ENCODE results near the gene UCK2.

The UCK2 gene

DNA sequence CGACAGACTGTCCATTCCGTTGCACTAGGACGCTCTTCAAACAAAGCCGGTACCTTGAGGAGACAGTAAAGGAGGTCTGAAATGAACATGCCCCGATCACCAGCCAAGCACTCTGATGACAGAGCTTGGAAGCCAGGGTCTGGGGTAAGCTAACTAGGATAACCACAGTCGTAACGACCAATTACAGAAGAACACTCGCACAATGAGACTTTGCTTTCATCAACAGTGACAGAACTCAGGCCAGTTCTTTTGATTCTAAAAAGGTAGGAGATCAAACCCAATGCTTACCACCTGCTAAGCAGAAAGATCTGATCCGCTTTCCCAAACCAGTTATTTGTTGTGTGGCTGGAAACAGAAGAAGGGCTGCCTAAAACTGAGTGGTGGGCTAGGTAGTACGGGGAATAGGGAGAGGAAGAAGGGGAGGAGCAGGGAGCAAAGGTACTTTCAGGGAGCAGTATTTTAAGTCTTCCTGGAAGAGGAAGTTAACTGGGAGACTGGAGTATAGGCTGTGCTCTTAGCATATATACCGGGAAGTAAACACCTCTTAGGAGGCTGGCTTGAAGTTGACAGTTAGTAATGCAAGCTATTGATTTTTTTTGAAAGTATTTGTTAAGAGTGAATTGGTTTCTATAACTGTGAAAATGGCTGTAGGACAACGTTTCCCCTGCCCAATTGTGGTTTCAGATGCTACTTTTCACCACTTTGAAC, 38.4 kb downstream of the UCK2 start:
- TF ChIP-seq, protein P1, sequence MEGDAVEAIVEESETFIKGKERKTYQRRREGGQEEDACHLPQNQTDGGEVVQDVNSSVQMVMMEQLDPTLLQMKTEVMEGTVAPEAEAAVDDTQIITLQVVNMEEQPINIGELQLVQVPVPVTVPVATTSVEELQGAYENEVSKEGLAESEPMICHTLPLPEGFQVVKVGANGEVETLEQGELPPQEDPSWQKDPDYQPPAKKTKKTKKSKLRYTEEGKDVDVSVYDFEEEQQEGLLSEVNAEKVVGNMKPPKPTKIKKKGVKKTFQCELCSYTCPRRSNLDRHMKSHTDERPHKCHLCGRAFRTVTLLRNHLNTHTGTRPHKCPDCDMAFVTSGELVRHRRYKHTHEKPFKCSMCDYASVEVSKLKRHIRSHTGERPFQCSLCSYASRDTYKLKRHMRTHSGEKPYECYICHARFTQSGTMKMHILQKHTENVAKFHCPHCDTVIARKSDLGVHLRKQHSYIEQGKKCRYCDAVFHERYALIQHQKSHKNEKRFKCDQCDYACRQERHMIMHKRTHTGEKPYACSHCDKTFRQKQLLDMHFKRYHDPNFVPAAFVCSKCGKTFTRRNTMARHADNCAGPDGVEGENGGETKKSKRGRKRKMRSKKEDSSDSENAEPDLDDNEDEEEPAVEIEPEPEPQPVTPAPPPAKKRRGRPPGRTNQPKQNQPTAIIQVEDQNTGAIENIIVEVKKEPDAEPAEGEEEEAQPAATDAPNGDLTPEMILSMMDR (IDR thresholded peaks at IDR 0.05; ENCODE audit: control insufficient read depth, extremely low read depth, insufficient read depth), result no peak
- DNase-seq (ENCODE audit: low read depth), result no peak
- H3K4me3 ChIP-seq (ENCODE audit: low read depth, low read length), result no peak overlapping the region

DNA sequence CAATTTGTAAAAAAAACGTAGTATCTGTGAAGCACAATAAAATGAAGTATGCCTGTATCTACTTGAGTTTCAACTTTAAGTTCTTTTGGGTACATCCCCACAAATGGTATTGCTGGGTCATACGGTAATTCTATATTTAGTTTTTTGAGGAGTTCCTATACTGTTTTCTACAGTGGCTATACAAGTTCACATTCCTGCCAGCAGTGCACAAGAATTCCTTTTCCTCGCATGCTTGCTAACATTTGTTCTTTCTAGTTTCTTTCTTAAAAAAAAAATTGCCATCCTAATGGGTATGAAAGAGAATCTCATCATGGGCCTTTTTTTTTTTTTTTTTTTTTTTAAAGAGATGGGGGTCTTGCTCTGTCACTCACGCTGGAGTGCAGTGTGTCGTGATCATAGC, 41.9 kb downstream of the UCK2 start:
- DNase-seq (ENCODE audit: low read depth), result no peak
- TF ChIP-seq, protein P1 (IDR thresholded peaks at IDR 0.05; ENCODE audit: control insufficient read depth, extremely low read depth, insufficient read depth), result no peak
- no peak overlapping the region for H3K4me3 ChIP-seq (ENCODE audit: low read depth, low read length)

DNA sequence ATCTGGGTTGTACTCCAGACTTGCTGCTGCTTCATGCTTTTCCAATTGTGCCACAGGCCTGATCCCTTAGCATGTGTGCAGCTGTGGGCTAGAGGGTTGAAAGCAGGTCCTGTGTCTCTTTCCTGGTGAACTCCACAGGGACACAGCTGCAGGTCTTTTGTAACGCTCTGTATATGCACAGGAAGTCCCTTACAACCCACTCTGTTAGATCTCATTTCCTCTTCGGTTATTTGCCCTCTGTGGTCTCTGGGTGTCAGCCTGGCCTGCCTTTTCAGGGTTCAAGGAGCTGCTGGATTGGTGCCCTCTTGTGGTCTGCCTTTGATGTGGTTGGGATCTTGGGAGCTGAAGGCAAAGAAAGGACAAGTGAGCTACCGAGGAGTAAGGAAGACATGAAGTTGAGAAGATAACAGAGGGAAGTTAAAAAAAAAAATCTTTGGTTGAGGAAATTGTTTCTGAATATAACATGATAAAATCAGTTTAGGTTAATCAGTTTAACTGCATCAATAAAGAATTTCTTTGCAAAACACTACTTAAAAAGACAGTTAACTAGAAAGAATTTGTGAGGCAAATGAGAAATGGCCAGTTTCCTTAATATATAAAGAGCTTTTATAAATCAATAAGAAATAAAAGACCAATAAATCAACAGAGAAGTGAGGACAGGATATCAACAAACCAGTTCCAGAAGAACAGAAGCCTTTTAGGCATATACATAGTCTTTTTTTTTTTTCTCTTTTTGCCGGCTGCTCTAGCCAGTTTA, 44.1 kb downstream of the UCK2 start:
- TF ChIP-seq, protein P1 (IDR thresholded peaks at IDR 0.05; ENCODE audit: control insufficient read depth, extremely low read depth, insufficient read depth), result peak; percentile 15; the same call in 1 of the 2 replicates
- H3K4me3 ChIP-seq (ENCODE audit: low read depth, low read length), result no peak overlapping the region
- no peak for DNase-seq (ENCODE audit: low read depth)

DNA sequence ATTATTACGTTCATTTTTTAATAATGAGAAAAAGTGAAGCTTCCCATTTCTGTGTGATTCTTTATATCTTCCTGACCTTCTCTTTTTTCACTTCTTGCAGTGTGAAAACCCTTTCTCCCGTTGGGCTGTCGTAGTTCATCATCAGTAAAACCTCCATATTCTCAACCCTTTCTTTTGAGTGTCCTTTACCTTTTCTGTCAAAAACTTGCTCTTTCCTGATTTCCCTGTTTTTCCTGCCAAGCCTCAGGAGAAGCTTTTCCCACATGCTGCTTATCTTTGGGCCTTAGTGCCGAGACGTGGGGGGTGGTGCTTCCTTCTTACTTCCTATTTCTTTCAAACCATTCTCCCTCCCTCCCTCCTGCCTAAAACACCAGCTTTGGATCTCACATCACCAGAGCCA, 46.1 kb downstream of the UCK2 start:
- H3K4me3 ChIP-seq (ENCODE audit: low read depth, low read length), result no peak overlapping the region
- no peak for DNase-seq (ENCODE audit: low read depth)
- TF ChIP-seq, protein P1 (IDR thresholded peaks at IDR 0.05; ENCODE audit: control insufficient read depth, extremely low read depth, insufficient read depth), result no peak

DNA sequence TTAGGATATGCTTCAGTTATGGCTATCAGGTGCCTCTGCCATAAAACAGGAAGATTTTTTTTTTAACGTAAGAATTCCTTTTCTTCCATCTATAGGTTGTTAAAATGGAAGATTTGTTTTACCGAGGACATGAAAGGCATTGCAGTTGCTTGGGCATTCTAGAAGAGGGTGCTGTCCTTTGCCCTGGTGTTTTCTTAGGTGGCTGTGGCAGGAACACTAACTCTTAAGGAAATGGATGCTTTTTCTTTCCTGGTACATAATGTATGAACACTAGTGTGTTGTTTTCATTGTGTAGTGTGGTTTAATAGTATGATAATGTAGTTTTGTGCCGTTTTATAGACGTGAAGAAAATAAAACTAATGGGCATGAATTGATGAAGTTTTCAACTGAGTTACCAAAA, 47.2 kb downstream of the UCK2 start:
- H3K4me3 ChIP-seq (ENCODE audit: low read depth, low read length), result no peak overlapping the region
- no peak for DNase-seq (ENCODE audit: low read depth)
- TF ChIP-seq, protein P1 (IDR thresholded peaks at IDR 0.05; ENCODE audit: control insufficient read depth, extremely low read depth, insufficient read depth), result no peak

DNA sequence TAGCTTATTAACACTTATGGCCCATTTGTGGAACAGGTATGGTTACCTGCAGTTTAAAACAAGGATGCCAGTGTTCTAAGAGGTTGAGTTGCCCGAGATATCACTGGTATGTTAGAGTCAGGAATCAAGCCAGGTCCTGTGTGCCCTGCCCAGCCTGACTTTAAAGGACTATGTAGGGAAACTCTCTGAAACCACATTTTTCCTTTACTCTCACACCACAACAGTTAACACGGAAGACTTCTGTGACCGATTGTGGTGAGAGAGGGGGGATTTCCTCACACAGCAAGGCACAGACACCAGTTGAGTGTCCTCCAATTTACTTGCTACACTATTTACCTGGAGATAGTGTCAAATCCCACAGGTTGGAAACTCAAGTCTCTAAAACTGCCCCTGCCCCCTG, 47.8 kb downstream of the UCK2 start:
- DNase-seq (ENCODE audit: low read depth), result no peak
- TF ChIP-seq, protein P1 (IDR thresholded peaks at IDR 0.05; ENCODE audit: control insufficient read depth, extremely low read depth, insufficient read depth), result no peak
- H3K4me3 ChIP-seq (ENCODE audit: low read depth, low read length), result no peak overlapping the region

Data from LNCaP clone FGC (cell line).